Heart left ventricle (tissue), 16 donors: ENCODE data around the gene ZFAND6. TPM values are rescaled to one million over a fixed set of nuclear protein-coding genes. Genes with fewer than 3 reads are reported as not detected.

Experiments
- ATAC-seq, 4 donors: fragments of 200-7000 bp; cut with Tn5 transposase; one replicate each; pipeline ENCODE4 v1.9.1; 2020 to 2022; ENCODE audit warnings: moderate library complexity in 4 of 4, mild to moderate bottlenecking in 3 of 4, moderate number of reproducible peaks in 1 of 4
- DNase-seq, 5 donors: peaks; one replicate each; pipeline ENCODE4 v3.0.0-alpha.2; 2020
- H3K27ac ChIP-seq, 12 donors: fragments of 200-600 bp; sonication (generic) in 4 of 12; one replicate each; pipeline versions ENCODE4 v1.5.0 to v1.8.0; 2016 to 2022; ENCODE audit warnings: mild to moderate bottlenecking in 2 of 12
- H3K27me3 ChIP-seq, 9 donors: fragments of 200-600 bp; sonication (generic) in 2 of 9; one replicate each; pipeline versions ENCODE4 v1.5.1 to v1.8.0; 2016 to 2022; ENCODE audit warnings: mild to moderate bottlenecking in 3 of 9
- H3K36me3 ChIP-seq, 9 donors: fragments of 200-600 bp; sonication (generic) in 2 of 9; one replicate each; pipeline versions ENCODE4 v1.5.0 to v1.8.0; 2018 to 2022; ENCODE audit warnings: mild to moderate bottlenecking in 2 of 9
- H3K4me1 ChIP-seq, 12 donors: fragments of 200-600 bp; sonication (generic) in 4 of 12; one replicate each; pipeline versions ENCODE4 v1.5.0 to v1.8.0; 2016 to 2022; ENCODE audit warnings: mild to moderate bottlenecking in 3 of 12
- H3K4me3 ChIP-seq, 12 donors: fragments of 200-600 bp; sonication (generic) in 4 of 12; one replicate each; pipeline versions ENCODE4 v1.5.0 to v1.8.0; 2017 to 2022; ENCODE audit warnings: mild to moderate bottlenecking in 9 of 12, moderate library complexity in 4 of 12
- H3K9me3 ChIP-seq, 12 donors: fragments of 200-600 bp; sonication (generic) in 4 of 12; one replicate each; pipeline versions ENCODE4 v1.5.0 to v1.8.0; 2016 to 2022; ENCODE audit warnings: mild to moderate bottlenecking in 1 of 12
- CTCF ChIP-seq, 12 donors: fragments of 200-600 bp; sonication (generic) in 4 of 12; IDR thresholded peaks; one replicate each; pipeline versions ENCODE4 v1.5.0 to v1.8.0; 2018 to 2022; ENCODE audit warnings: antibody characterized with exemption in 12 of 12, mild to moderate bottlenecking in 5 of 12
- POLR2A ChIP-seq, 2 donors: fragments of 450-650 bp; IDR thresholded peaks; one replicate each; pipeline ENCODE4 v1.6.1; 2017; ENCODE audit warnings: antibody characterized with exemption in 2 of 2, mild to moderate bottlenecking in 2 of 2, moderate library complexity in 2 of 2
- WGBS, 4 donors: extraction: QIAGEN DNeasy Blood & Tissue Kit in 2 of 4; methylation state at CpG; one replicate each; pipeline versions ENCODE4 v1.1.5 to v1.1.7; 2013 to 2018; 5-methylcytosine and 5-hydroxymethylcytosine counted together
- intact Hi-C, 10 donors: fragments of 100-400 bp; cut with DNase I; formaldehyde crosslinking; loops; one replicate each; pipeline versions ENCODE4 v1.11.1 to v1.14.2; 2022
- polyA plus RNA-seq, 2 donors: library from polyadenylated mRNA; stranded (reverse); fragments of 200-250 nt; gene quantifications; one replicate each; pipeline ENCODE4 v1.2.3, GENCODE V29; 2013
- total RNA-seq, 9 donors: library from RNA; depleted of rRNA in 2 of 9; stranded (reverse); fragments of >200 nt in 2 of 9; fragmentation: NEBNext Ultra II Directional in 3 of 9; extraction: Animal tissue kit (Norgen Biotek cat#: 25700) in 3 of 9; gene quantifications; one replicate each; pipeline versions ENCODE4 v1.1.0 to v1.2.4, GENCODE V29; 2016 to 2023
- donor health status: ischemic (EF 13 %, LVEDD 7.1; RV severe dilation, severe dysfunction).
- donor health status: healthy with polysubstance abuse.
- donor health status: DM: no; HTN: yes; CAD: no.
- donor health status: DM: no; HTN: no; CAD: no.
- donor health status: ischemic (EF 25% LVEDD 6.9; RV normal size, moderate dysfunction).
- donor health status: ischemic (EF 25% LVEDD 5.7; RV mildly dilated, moderate dysfunction).
- donor health status: healthy.
- donor health status: DM: yes; HTN: yes; CAD: no.
- donor health status: ischemic (EF 35%, LVEDD 5.7; RV mildly dilated, moderate dysfunction).
- donor health status: nonischemic (EF 11% LVEDD 7.7; RV severe dilation, severe dysfunction).
- donor health status: DM: yes; HTN: yes; CAD: no.
- donor health status: PGD.
- donor health status: ischemic (EF 29% LVEDD 5.4; RV normal size, mild dysfunction).
- donor health status: nonischemic (EF 23%, LVEDD 6.1; RV moderate dilation, normal function).

The ZFAND6 gene
- total and polyA plus RNA-seq, 11 donors, result 43.4 to 105 (median 79.9) TPM

GRCh38 chr15:80090879-80091503 lies 31.5 kb downstream of the ZFAND6 start:
- TF ChIP-seq POLR2A (IDR thresholded peaks at IDR 0.05) (no peak), CTCF (IDR thresholded peaks at IDR 0.05) (peak in 4 of 12 donors; percentile 9 to 28 (median 18))
- Histone ChIP-seq H3K36me3 (no peaks in the 10 kb centered on the region), H3K4me3 (no peak overlapping the region), H3K9me3 (no peaks in the 10 kb centered on the region), H3K4me1 (peaks cover 0 to 31% (median 21%) of the 10 kb centered on the region in 12 donors), H3K27me3 (no peaks in the 10 kb centered on the region), H3K27ac (no peak overlapping the region)
- WGBS, 4 donors, result 81 to 93% (median 91%) methylated on average over 7 of the region's 7 CpGs
- ATAC-seq (no peak), DNase-seq (no peak)
- intact Hi-C loops, result no loop called here

GRCh38 chr15:80093854-80094418 lies 34.5 kb downstream of the ZFAND6 start:
- no peak for TF ChIP-seq POLR2A (IDR thresholded peaks at IDR 0.05)
- TF ChIP-seq CTCF (IDR thresholded peaks at IDR 0.05), result no peak
- H3K4me1 ChIP-seq, result peaks cover 0 to 41% (median 24%) of the 10 kb centered on the region in 12 donors
- no peaks in the 10 kb centered on the region for H3K9me3 ChIP-seq
- intact Hi-C loops, result no loop called here
- H3K27ac ChIP-seq, result peak overlapping the region in 4 of 12 donors; percentile 6 to 45 (median 24)
- H3K27me3 ChIP-seq, result no peaks in the 10 kb centered on the region
- ATAC-seq (peak; percentile 77 to 95 (median 90)), DNase-seq (peak in 3 of 5 donors; percentile 26 to 67 (median 55))
- H3K36me3 ChIP-seq, result no peaks in the 10 kb centered on the region
- WGBS, 4 donors, result 55 to 62% (median 59%) methylated on average over 5 of the region's 5 CpGs
- H3K4me3 ChIP-seq, result no peak overlapping the region

DNA sequence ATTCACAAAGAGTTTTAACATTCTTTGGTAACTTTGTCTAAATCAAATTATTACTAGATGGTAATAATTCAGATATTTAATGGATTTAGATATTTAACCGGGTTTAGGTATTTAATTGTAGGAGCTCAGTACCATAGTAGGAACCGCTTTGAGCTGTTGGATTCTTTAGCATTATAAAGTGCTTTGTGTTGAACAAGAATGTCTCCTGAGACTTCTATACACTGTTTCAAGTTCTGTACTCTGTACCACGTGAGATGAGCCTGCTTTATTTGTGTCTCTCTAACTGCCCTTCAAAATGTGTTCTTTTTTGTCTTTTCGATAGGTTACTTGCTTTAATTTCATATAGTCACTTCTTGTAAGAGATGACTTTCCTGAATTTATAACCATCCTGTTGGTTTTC lies 36.0 kb downstream of the ZFAND6 start:
- no peak overlapping the region for H3K27ac ChIP-seq
- ATAC-seq, result peak in 1 of 4 donors; percentile 32
- TF ChIP-seq CTCF (IDR thresholded peaks at IDR 0.05) (no peak), POLR2A (IDR thresholded peaks at IDR 0.05) (no peak)
- H3K4me3 ChIP-seq, result no peak overlapping the region
- H3K4me1 ChIP-seq, result peaks cover 0 to 41% (median 24%) of the 10 kb centered on the region in 12 donors
- H3K9me3 ChIP-seq, result no peaks in the 10 kb centered on the region
- WGBS, 4 donors, result 77 to 79% (median 78%) methylated on average over 4 of the region's 4 CpGs
- intact Hi-C loops, result no loop called here
- no peak for DNase-seq
- no peaks in the 10 kb centered on the region for H3K27me3 ChIP-seq
- H3K36me3 ChIP-seq, result no peaks in the 10 kb centered on the region

DNA sequence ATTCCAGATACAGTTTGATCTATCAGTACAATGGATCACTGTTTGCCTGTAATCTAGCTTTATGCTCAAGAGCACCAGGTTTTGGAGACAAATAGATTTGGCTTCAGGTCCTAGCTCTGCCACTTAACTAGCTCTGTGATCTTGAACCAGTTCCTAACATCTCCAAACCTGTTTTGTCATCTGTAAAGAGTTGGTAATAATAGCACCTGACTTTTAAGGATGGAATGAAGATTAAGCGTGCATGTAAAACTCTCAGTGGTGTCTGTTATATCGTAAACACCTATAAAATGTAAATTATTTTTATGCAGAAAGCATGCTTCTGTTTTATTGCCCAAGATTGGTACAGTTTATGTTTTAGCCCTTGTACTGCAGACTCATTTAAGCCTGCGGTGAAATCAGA lies 36.5 kb downstream of the ZFAND6 start:
- H3K4me3 ChIP-seq, result no peak overlapping the region
- H3K36me3 ChIP-seq, result no peaks in the 10 kb centered on the region
- DNase-seq, result no peak
- intact Hi-C loops, result no loop called here
- TF ChIP-seq POLR2A (IDR thresholded peaks at IDR 0.05) (no peak), CTCF (IDR thresholded peaks at IDR 0.05) (no peak)
- H3K27ac ChIP-seq, result no peak overlapping the region
- no peaks in the 10 kb centered on the region for H3K9me3 ChIP-seq
- peaks cover 0 to 41% (median 24%) of the 10 kb centered on the region in 12 donors for H3K4me1 ChIP-seq
- no peaks in the 10 kb centered on the region for H3K27me3 ChIP-seq
- WGBS, 4 donors, result 63 to 72% (median 68%) methylated on average over 3 of the region's 3 CpGs
- no peak for ATAC-seq
